KMS-11 (cell line): ENCODE results near the gene BRCA1.

Experiments
- H2AFZ ChIP-seq: fragments of 200-600 bp; sonication (generic); 2 replicates; pipeline ENCODE4 v1.6.1; 2016; ENCODE audit warnings: antibody characterized with exemption, mixed run types, low read depth
- H3K27ac ChIP-seq: fragments of 200-600 bp; sonication (generic); 2 replicates; pipeline ENCODE4 v1.6.1; 2016; ENCODE audit warnings: mild to moderate bottlenecking, mixed run types
- H3K27me3 ChIP-seq: fragments of 200-600 bp; sonication (generic); 2 replicates; pipeline ENCODE4 v1.6.1; 2017; ENCODE audit warnings: mild to moderate bottlenecking, low read depth, mixed run types, moderate library complexity; ENCODE audit not compliant: insufficient read depth
- H3K36me3 ChIP-seq: fragments of 200-600 bp; sonication (generic); 2 replicates; pipeline ENCODE4 v1.6.1; 2017; ENCODE audit warnings: mild to moderate bottlenecking, mixed run types; ENCODE audit not compliant: insufficient read depth
- H3K4me1 ChIP-seq: fragments of 200-600 bp; sonication (generic); 2 replicates; pipeline ENCODE4 v1.6.1; 2016; ENCODE audit warnings: mild to moderate bottlenecking, low read depth, mixed run types; ENCODE audit not compliant: poor library complexity, severe bottlenecking
- H3K4me2 ChIP-seq: fragments of 200-600 bp; sonication (generic); 2 replicates; pipeline ENCODE4 v1.7.0; 2016; ENCODE audit warnings: mild to moderate bottlenecking, mixed run types
- H3K4me3 ChIP-seq: fragments of 200-600 bp; sonication (generic); IDR thresholded peaks from 2 replicates; pipeline ENCODE4 v1.6.1; 2017; ENCODE audit warnings: low read depth, low read length, mixed read lengths; ENCODE audit not compliant: insufficient read depth
- H3K79me2 ChIP-seq: fragments of 200-600 bp; sonication (generic); 2 replicates; pipeline ENCODE4 v1.6.1; 2016; ENCODE audit warnings: low read depth, mixed run types; ENCODE audit not compliant: insufficient read depth
- H3K9ac ChIP-seq: fragments of 200-600 bp; sonication (generic); 2 replicates; pipeline ENCODE4 v1.6.1; 2016; ENCODE audit warnings: mild to moderate bottlenecking, mixed run types
- H4K20me1 ChIP-seq: fragments of 200-600 bp; sonication (generic); 2 replicates; pipeline ENCODE4 v1.6.1; 2016; ENCODE audit warnings: mild to moderate bottlenecking, mixed run types; ENCODE audit not compliant: insufficient read depth
- CTCF ChIP-seq: fragments of 200-600 bp; sonication (generic); conservative IDR thresholded peaks from 2 replicates; pipeline ENCODE4 v1.6.1; 2017; ENCODE audit warnings: low read depth, mild to moderate bottlenecking, antibody characterized with exemption, low read length, moderate library complexity, mixed read lengths

Gene BRCA1

GRCh38 chr17:43085474-43085873, 39.7 kb downstream of the BRCA1 start:
- Histone ChIP-seq H3K4me1 (no peaks in the 10 kb centered on the region), H3K27ac (no peak overlapping the region), H3K79me2 (no peaks in the 10 kb centered on the region), H3K27me3 (no peaks in the 10 kb centered on the region), H4K20me1 (no peaks in the 10 kb centered on the region), H3K9ac (no peak overlapping the region), H3K4me2 (no peak overlapping the region), H3K36me3 (no peaks in the 10 kb centered on the region; the same call in none of the 2 replicates), H3K4me3 (no peak overlapping the region), H2AFZ (no peak overlapping the region)
- no peak for TF ChIP-seq CTCF

GRCh38 chr17:43079641-43080302, 45.4 kb downstream of the BRCA1 start:
- H3K27me3 ChIP-seq: no peaks in the 10 kb centered on the region
- H3K9ac ChIP-seq: no peak overlapping the region
- H3K4me3 ChIP-seq: no peak overlapping the region
- no peaks in the 10 kb centered on the region for H3K36me3 ChIP-seq
- no peaks in the 10 kb centered on the region for H3K4me1 ChIP-seq
- H3K27ac ChIP-seq: no peak overlapping the region
- TF ChIP-seq CTCF: no peak
- H3K79me2 ChIP-seq: no peaks in the 10 kb centered on the region
- no peaks in the 10 kb centered on the region for H4K20me1 ChIP-seq
- no peak overlapping the region for H2AFZ ChIP-seq
- no peak overlapping the region for H3K4me2 ChIP-seq

- Histone ChIP-seq H2AFZ (no peak overlapping the region), H3K27ac (no peak overlapping the region), H3K9ac (no peak overlapping the region), H3K4me1 (no peaks in the 10 kb centered on the region), H3K4me3 (no peak overlapping the region), H4K20me1 (no peaks in the 10 kb centered on the region), H3K4me2 (no peak overlapping the region), H3K79me2 (no peaks in the 10 kb centered on the region), H3K27me3 (no peaks in the 10 kb centered on the region), H3K36me3 (peaks cover 5% of the 10 kb centered on the region; the same call in 1 of the 2 replicates)
- no peak for TF ChIP-seq CTCF
These were observed 50.3 kb downstream of the BRCA1 start for GRCh38 chr17:43074869-43075268.

DNA sequence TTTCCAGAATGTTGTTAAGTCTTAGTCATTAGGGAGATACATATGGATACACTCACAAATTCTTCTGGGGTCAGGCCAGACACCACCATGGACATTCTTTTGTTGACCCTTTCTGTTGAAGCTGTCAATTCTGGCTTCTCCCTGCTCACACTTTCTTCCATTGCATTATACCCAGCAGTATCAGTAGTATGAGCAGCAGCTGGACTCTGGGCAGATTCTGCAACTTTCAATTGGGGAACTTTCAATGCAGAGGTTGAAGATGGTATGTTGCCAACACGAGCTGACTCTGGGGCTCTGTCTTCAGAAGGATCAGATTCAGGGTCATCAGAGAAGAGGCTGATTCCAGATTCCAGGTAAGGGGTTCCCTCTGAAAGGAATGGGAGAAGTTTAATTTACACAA, 54.3 kb downstream of the BRCA1 start:
- Histone ChIP-seq H3K27me3 (no peaks in the 10 kb centered on the region), H4K20me1 (no peaks in the 10 kb centered on the region), H3K4me3 (no peak overlapping the region), H3K79me2 (no peaks in the 10 kb centered on the region), H3K36me3 (peaks cover 5% of the 10 kb centered on the region; the same call in 1 of the 2 replicates), H3K4me2 (no peak overlapping the region), H3K4me1 (no peaks in the 10 kb centered on the region), H3K27ac (no peak overlapping the region), H2AFZ (no peak overlapping the region), H3K9ac (no peak overlapping the region)
- no peak for TF ChIP-seq CTCF
